ENCODE measurements around the gene BOLA3.
"Not testable (repeated sequence)": the region's sequence is repeated elsewhere in the genome, so short reads cannot be mapped to it uniquely, and the experiment has no call there.

GRCh38 chr2:74121846-74122245 lies 25.9 kb downstream of the BOLA3 start:
- not testable (repeated sequence) for TF ChIP-seq CTCF (IDR thresholded peaks at IDR 0.05); EZH2 (IDR thresholded peaks at IDR 0.05; ENCODE audit: borderline replicate concordance, insufficient read depth, low read depth, low read length, poor library complexity, severe bottlenecking)
